ENCODE results near the gene MAN2A1.
"Not testable (repeated sequence)": the region's sequence is repeated elsewhere in the genome, so short reads cannot be mapped to it uniquely, and the experiment has no call there.

MAN2A1 gene

GRCh38 chr5:109885205-109885604 lies 195.5 kb downstream of the MAN2A1 start:
- H3K27me3 ChIP-seq (ENCODE audit: insufficient read depth, low read length): no peaks in the 10 kb centered on the region
- no peak overlapping the region for H3K27ac ChIP-seq (ENCODE audit: low read depth, low read length, poor library complexity, severe bottlenecking)
- H3F3A ChIP-seq (ENCODE audit: insufficient read depth, low read length): no peaks in the 10 kb centered on the region
- H3K36me3 ChIP-seq (ENCODE audit: insufficient read depth, low read length): no peaks in the 10 kb centered on the region
- no peak for TF ChIP-seq EZH2 (IDR thresholded peaks at IDR 0.05; ENCODE audit: borderline replicate concordance, low read length)
- TF ChIP-seq, protein P1, sequence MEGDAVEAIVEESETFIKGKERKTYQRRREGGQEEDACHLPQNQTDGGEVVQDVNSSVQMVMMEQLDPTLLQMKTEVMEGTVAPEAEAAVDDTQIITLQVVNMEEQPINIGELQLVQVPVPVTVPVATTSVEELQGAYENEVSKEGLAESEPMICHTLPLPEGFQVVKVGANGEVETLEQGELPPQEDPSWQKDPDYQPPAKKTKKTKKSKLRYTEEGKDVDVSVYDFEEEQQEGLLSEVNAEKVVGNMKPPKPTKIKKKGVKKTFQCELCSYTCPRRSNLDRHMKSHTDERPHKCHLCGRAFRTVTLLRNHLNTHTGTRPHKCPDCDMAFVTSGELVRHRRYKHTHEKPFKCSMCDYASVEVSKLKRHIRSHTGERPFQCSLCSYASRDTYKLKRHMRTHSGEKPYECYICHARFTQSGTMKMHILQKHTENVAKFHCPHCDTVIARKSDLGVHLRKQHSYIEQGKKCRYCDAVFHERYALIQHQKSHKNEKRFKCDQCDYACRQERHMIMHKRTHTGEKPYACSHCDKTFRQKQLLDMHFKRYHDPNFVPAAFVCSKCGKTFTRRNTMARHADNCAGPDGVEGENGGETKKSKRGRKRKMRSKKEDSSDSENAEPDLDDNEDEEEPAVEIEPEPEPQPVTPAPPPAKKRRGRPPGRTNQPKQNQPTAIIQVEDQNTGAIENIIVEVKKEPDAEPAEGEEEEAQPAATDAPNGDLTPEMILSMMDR (IDR thresholded peaks at IDR 0.05; ENCODE audit: low read length): no peak
- no peaks in the 10 kb centered on the region for H3K9me2 ChIP-seq (ENCODE audit: low read depth, low read length)
- no peak overlapping the region for H2AFZ ChIP-seq (ENCODE audit: low read length)
- H3K9me3 ChIP-seq (ENCODE audit: low read length): no peaks in the 10 kb centered on the region
- H3K79me2 ChIP-seq (ENCODE audit: insufficient read depth, low read length): no peaks in the 10 kb centered on the region
- no peak overlapping the region for H3K9ac ChIP-seq (ENCODE audit: low read length)
- H3K4me1 ChIP-seq (ENCODE audit: insufficient read depth, low read length, severe bottlenecking): no peaks in the 10 kb centered on the region
- H3K4me2 ChIP-seq (ENCODE audit: low read length): no peak overlapping the region
- H4K20me1 ChIP-seq (ENCODE audit: insufficient read depth, low read length): no peaks in the 10 kb centered on the region
- no peak overlapping the region for H3K4me3 ChIP-seq (ENCODE audit: low read depth, low read length, poor library complexity, severe bottlenecking)

GRCh38 chr5:109888989-109889388 lies 199.3 kb downstream of the MAN2A1 start:
- Histone ChIP-seq H3K9me3 (ENCODE audit: low read length) (no peaks in the 10 kb centered on the region), H3K4me1 (ENCODE audit: insufficient read depth, low read length, severe bottlenecking) (no peaks in the 10 kb centered on the region), H3K79me2 (ENCODE audit: insufficient read depth, low read length) (no peaks in the 10 kb centered on the region), H3K9me2 (ENCODE audit: low read depth, low read length) (no peaks in the 10 kb centered on the region), H3K4me2 (ENCODE audit: low read length) (no peak overlapping the region), H2AFZ (ENCODE audit: low read length) (no peak overlapping the region), H4K20me1 (ENCODE audit: insufficient read depth, low read length) (no peaks in the 10 kb centered on the region), H3K4me3 (ENCODE audit: low read depth, low read length, poor library complexity, severe bottlenecking) (no peak overlapping the region), H3F3A (ENCODE audit: insufficient read depth, low read length) (no peaks in the 10 kb centered on the region), H3K27ac (ENCODE audit: low read depth, low read length, poor library complexity, severe bottlenecking) (no peak overlapping the region), H3K9ac (ENCODE audit: low read length) (no peak overlapping the region), H3K27me3 (ENCODE audit: insufficient read depth, low read length) (no peaks in the 10 kb centered on the region), H3K36me3 (ENCODE audit: insufficient read depth, low read length) (no peaks in the 10 kb centered on the region)
- TF ChIP-seq, protein P1 (IDR thresholded peaks at IDR 0.05; ENCODE audit: low read length): no peak
- TF ChIP-seq EZH2 (IDR thresholded peaks at IDR 0.05; ENCODE audit: borderline replicate concordance, low read length): no peak

GRCh38 chr5:109893271-109893670 lies 203.5 kb downstream of the MAN2A1 start:
- H3K36me3 ChIP-seq (ENCODE audit: insufficient read depth, low read length); H3K9me3 ChIP-seq (ENCODE audit: low read length); H3K4me1 ChIP-seq (ENCODE audit: insufficient read depth, low read length, severe bottlenecking); H4K20me1 ChIP-seq (ENCODE audit: insufficient read depth, low read length); H3K79me2 ChIP-seq (ENCODE audit: insufficient read depth, low read length); H3K27ac ChIP-seq (ENCODE audit: low read depth, low read length, poor library complexity, severe bottlenecking); H2AFZ ChIP-seq (ENCODE audit: low read length); H3K9me2 ChIP-seq (ENCODE audit: low read depth, low read length); H3F3A ChIP-seq (ENCODE audit: insufficient read depth, low read length); H3K27me3 ChIP-seq (ENCODE audit: insufficient read depth, low read length); H3K4me2 ChIP-seq (ENCODE audit: low read length); H3K9ac ChIP-seq (ENCODE audit: low read length); H3K4me3 ChIP-seq (ENCODE audit: low read depth, low read length, poor library complexity, severe bottlenecking): not testable (repeated sequence)

- H3K4me2 ChIP-seq (ENCODE audit: low read length): no peak overlapping the region
- TF ChIP-seq, protein P1 (IDR thresholded peaks at IDR 0.05; ENCODE audit: low read length): no peak
- TF ChIP-seq EZH2 (IDR thresholded peaks at IDR 0.05; ENCODE audit: borderline replicate concordance, low read length): no peak
- H3K9me2 ChIP-seq (ENCODE audit: low read depth, low read length): no peaks in the 10 kb centered on the region
- H3K36me3 ChIP-seq (ENCODE audit: insufficient read depth, low read length): no peaks in the 10 kb centered on the region
- no peak overlapping the region for H3K27ac ChIP-seq (ENCODE audit: low read depth, low read length, poor library complexity, severe bottlenecking)
- no peaks in the 10 kb centered on the region for H3F3A ChIP-seq (ENCODE audit: insufficient read depth, low read length)
- no peak overlapping the region for H2AFZ ChIP-seq (ENCODE audit: low read length)
- H4K20me1 ChIP-seq (ENCODE audit: insufficient read depth, low read length): no peaks in the 10 kb centered on the region
- 0 out of 2 replicates have a peak, but pooled peaks cover 2% of the 10 kb centered on the region for H3K9me3 ChIP-seq (ENCODE audit: low read length)
- peaks cover 23% of the 10 kb centered on the region for H3K4me1 ChIP-seq (ENCODE audit: insufficient read depth, low read length, severe bottlenecking)
- no peak overlapping the region for H3K9ac ChIP-seq (ENCODE audit: low read length)
- no peak overlapping the region for H3K4me3 ChIP-seq (ENCODE audit: low read depth, low read length, poor library complexity, severe bottlenecking)
- no peaks in the 10 kb centered on the region for H3K27me3 ChIP-seq (ENCODE audit: insufficient read depth, low read length)
- H3K79me2 ChIP-seq (ENCODE audit: insufficient read depth, low read length): no peaks in the 10 kb centered on the region
These were observed 208.8 kb downstream of the MAN2A1 start for GRCh38 chr5:109898269-109899162.
